ENCODE data around the gene CDKN1C. TPM values are rescaled to one million over a fixed set of nuclear protein-coding genes. Genes with fewer than 3 reads are reported as not detected.

The CDKN1C gene
- total and polyA plus RNA-seq, 2 of the 8 experiments (the other 6 are each of a cell fraction or from before 2014, with no cell fraction given): 12.8 to 14.1 TPM

GRCh38 chr11:2892215-2892966 is 6.8 kb upstream of the CDKN1C start (continued):
- TF ChIP-seq TCF12 (IDR thresholded peaks at IDR 0.05; ENCODE audit: low read depth, low read length): 0 out of 2 replicates have a peak, but pooled peaks have one; percentile 24
- no peak for TF ChIP-seq RXRA (IDR thresholded peaks at IDR 0.05; ENCODE audit: insufficient read depth, low read depth, low read length)
- TF ChIP-seq GABPA (IDR thresholded peaks at IDR 0.05; ENCODE audit: borderline replicate concordance, insufficient read depth, low read length): 0 out of 2 replicates have a peak, but pooled peaks have one; percentile 22

Data from H1 (cell line).